Breast epithelium (tissue), 4 donors: ENCODE measurements around the gene DNTTIP2. TPM values are rescaled to one million over a fixed set of nuclear protein-coding genes. Genes with fewer than 3 reads are reported as not detected.

Source experiments
- DNase-seq, 2 donors: peaks; one replicate each; pipeline ENCODE4 v3.0.0-alpha.2; 2019; ENCODE audit warnings: low spot score in 2 of 2
- H3K27ac ChIP-seq, 2 donors: fragments of 200-600 bp; sonication (generic) in 1 of 2; one replicate each; pipeline ENCODE4 v1.5.1; 2016 to 2019; ENCODE audit warnings: mild to moderate bottlenecking in 1 of 2
- H3K27me3 ChIP-seq, 2 donors: fragments of 200-600 bp; sonication (generic) in 1 of 2; one replicate each; pipeline versions ENCODE4 v1.5.1 to v1.6.0; 2017 to 2019; ENCODE audit warnings: control low read depth in 1 of 2, mild to moderate bottlenecking in 1 of 2
- H3K36me3 ChIP-seq: fragments of 200-600 bp; one replicate; pipeline ENCODE4 v1.5.1; 2019
- H3K4me1 ChIP-seq, 2 donors: fragments of 200-600 bp; sonication (generic); one replicate each; pipeline ENCODE4 v1.5.1; 2016 to 2019; ENCODE audit warnings: control low read depth in 1 of 2
- H3K4me3 ChIP-seq, 3 donors: fragments of 200-600 bp; sonication (generic); 1 replicate in 2 of 3; 2 replicates in 1 of 3; pipeline ENCODE4 v1.5.1; 2016 to 2019; ENCODE audit warnings: mild to moderate bottlenecking in 3 of 3, moderate library complexity in 2 of 3
- H3K9me3 ChIP-seq, 2 donors: fragments of 200-600 bp; sonication (generic) in 1 of 2; one replicate each; pipeline ENCODE4 v1.5.1; 2016 to 2019; ENCODE audit warnings: control low read depth in 1 of 2
- CTCF ChIP-seq, 3 donors: fragments of 450-650 bp; IDR thresholded peaks; one replicate each; pipeline ENCODE4 v1.5.1; 2016 to 2017; ENCODE audit warnings: antibody characterized with exemption in 3 of 3, mild to moderate bottlenecking in 3 of 3, moderate library complexity in 3 of 3
- POLR2A ChIP-seq: fragments of 450-650 bp; IDR thresholded peaks from one replicate; pipeline ENCODE4 v1.6.1; 2016; ENCODE audit warnings: antibody characterized with exemption, mild to moderate bottlenecking, moderate library complexity
- POLR2AphosphoS5 ChIP-seq, 3 donors: sonication (generic); formaldehyde crosslinking; IDR thresholded peaks; one replicate each; pipeline ENCODE4 v1.6.1; 2017; ENCODE audit warnings: antibody characterized with exemption in 3 of 3
- intact Hi-C: fragments of 100-400 bp; cut with DNase I; formaldehyde crosslinking; loops from one replicate; pipeline ENCODE4 v1.15.1; 2023; ENCODE audit warnings: low total_unique reads
- total RNA-seq, 3 donors: library from RNA; depleted of rRNA; stranded (reverse); fragments of >200 nt; gene quantifications; one replicate each; pipeline ENCODE4 v1.1.0, GENCODE V29; 2016

DNTTIP2 gene
- total RNA-seq, 3 donors from 2014 or later, result 28.2 to 38.3 (median 30.5) TPM

- H3K36me3 ChIP-seq, result no peaks in the 10 kb centered on the region
- no peak overlapping the region for H3K27ac ChIP-seq
- DNase-seq, result no peak
- no peaks in the 10 kb centered on the region for H3K9me3 ChIP-seq
- intact Hi-C loops, result no loop called here
- no peak for TF ChIP-seq POLR2A
- TF ChIP-seq CTCF (IDR thresholded peaks at IDR 0.05), result no peak
- no peak for TF ChIP-seq POLR2AphosphoS5 (IDR thresholded peaks at IDR 0.05)
- no peak overlapping the region for H3K4me3 ChIP-seq
- H3K27me3 ChIP-seq, result no peaks in the 10 kb centered on the region
- no peaks in the 10 kb centered on the region for H3K4me1 ChIP-seq
Observed at GRCh38 chr1:93824834-93825233, 54.2 kb downstream of the DNTTIP2 start.

GRCh38 chr1:93822730-93823425, 56.1 kb downstream of the DNTTIP2 start:
- Histone ChIP-seq H3K36me3 (no peaks in the 10 kb centered on the region), H3K4me3 (no peak overlapping the region), H3K4me1 (no peaks in the 10 kb centered on the region), H3K9me3 (no peaks in the 10 kb centered on the region), H3K27me3 (no peaks in the 10 kb centered on the region), H3K27ac (no peak overlapping the region)
- no peak for TF ChIP-seq POLR2A
- TF ChIP-seq CTCF (IDR thresholded peaks at IDR 0.05), result no peak
- no peak for TF ChIP-seq POLR2AphosphoS5 (IDR thresholded peaks at IDR 0.05)
- no peak for DNase-seq
- intact Hi-C loops, result no loop called here

- H3K4me3 ChIP-seq, result no peak overlapping the region
- H3K27me3 ChIP-seq, result no peaks in the 10 kb centered on the region
- TF ChIP-seq CTCF (IDR thresholded peaks at IDR 0.05) (no peak), POLR2AphosphoS5 (IDR thresholded peaks at IDR 0.05) (no peak), POLR2A (no peak)
- no peaks in the 10 kb centered on the region for H3K4me1 ChIP-seq
- no peak for DNase-seq
- intact Hi-C loops, result no loop called here
- no peak overlapping the region for H3K27ac ChIP-seq
- H3K36me3 ChIP-seq, result no peaks in the 10 kb centered on the region
- H3K9me3 ChIP-seq, result no peaks in the 10 kb centered on the region
Observed at GRCh38 chr1:93821423-93822144, 57.4 kb downstream of the DNTTIP2 start.

- DNase-seq, result no peak
- H3K4me1 ChIP-seq, result no peaks in the 10 kb centered on the region
- H3K27ac ChIP-seq, result no peak overlapping the region
- H3K27me3 ChIP-seq, result no peaks in the 10 kb centered on the region
- H3K36me3 ChIP-seq, result no peaks in the 10 kb centered on the region
- H3K4me3 ChIP-seq, result no peak overlapping the region
- H3K9me3 ChIP-seq, result no peaks in the 10 kb centered on the region
- intact Hi-C loops, result no loop called here
- TF ChIP-seq POLR2AphosphoS5 (IDR thresholded peaks at IDR 0.05), result no peak
- TF ChIP-seq POLR2A, result no peak
- no peak for TF ChIP-seq CTCF (IDR thresholded peaks at IDR 0.05)
Observed at GRCh38 chr1:93820554-93821422, 58.2 kb downstream of the DNTTIP2 start.
